ENCODE data around the gene MYBPHL. TPM values are rescaled to one million over a fixed set of nuclear protein-coding genes. Genes with fewer than 3 reads are reported as not detected.

The MYBPHL gene
- total RNA-seq, 8 experiments from 2014 or later = 0.67 to 0.92 (median 0.81) TPM; not detected in 5

DNA sequence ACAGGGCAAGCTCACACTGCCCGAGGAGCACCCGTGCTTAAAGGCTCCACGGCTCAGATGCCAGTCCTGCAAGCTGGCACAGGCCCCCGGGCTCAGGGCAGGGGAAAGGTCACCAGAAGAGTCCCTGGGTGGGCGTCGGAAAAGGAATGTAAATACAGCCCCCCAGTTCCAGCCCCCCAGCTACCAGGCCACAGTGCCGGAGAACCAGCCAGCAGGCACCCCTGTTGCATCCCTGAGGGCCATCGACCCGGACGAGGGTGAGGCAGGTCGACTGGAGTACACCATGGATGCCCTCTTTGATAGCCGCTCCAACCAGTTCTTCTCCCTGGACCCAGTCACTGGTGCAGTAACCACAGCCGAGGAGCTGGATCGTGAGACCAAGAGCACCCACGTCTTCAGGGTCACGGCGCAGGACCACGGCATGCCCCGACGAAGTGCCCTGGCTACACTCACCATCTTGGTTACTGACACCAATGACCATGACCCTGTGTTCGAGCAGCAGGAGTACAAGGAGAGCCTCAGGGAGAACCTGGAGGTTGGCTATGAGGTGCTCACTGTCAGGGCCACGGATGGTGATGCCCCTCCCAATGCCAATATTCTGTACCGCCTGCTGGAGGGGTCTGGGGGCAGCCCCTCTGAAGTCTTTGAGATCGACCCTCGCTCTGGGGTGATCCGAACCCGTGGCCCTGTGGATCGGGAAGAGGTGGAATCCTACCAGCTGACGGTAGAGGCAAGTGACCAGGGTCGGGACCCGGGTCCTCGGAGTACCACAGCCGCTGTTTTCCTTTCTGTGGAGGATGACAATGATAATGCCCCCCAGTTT lies 56.1 kb downstream of the MYBPHL start:
- H3K27ac ChIP-seq = peak overlapping the region; percentile 86 to 89
- no peak for ATAC-seq (replicated peaks in 6 of 8)
- 65 to 100% (median 81%) methylated on average over 1 to 10 of the region's 33 CpGs; no CpG with 5 or more reads in 6 of the 10 experiments for WGBS, 10 experiments
- in situ Hi-C loops (cut with MboI; ENCODE audit: low pct_unique_long_range_greater_than_20kb in 2 of 9, low sequenced_read_pairs in 9 of 9, unreplicated experiment in 9 of 9) = loop anchor here in 2 of 9 experiments (25.0 kb wide), 1 partner anchor 137 kb away; the partner anchor contains the start of gene SORT1 (in 2 of the 2)
- H3K4me3 ChIP-seq = peak overlapping the region; percentile 67 to 94 (median 86)
- H3K4me1 ChIP-seq (replicated peaks in 1 of 2) = peaks cover 48 to 67% of the 10 kb centered on the region in 2 donors

- Histone ChIP-seq H3K4me1 (replicated peaks in 1 of 2) (peaks cover 41 to 59% of the 10 kb centered on the region in 2 donors), H3K27ac (peak overlapping the region; percentile 86 to 89), H3K4me3 (peak overlapping the region; percentile 67 to 94 (median 86))
- in situ Hi-C loops (cut with MboI; ENCODE audit: low pct_unique_long_range_greater_than_20kb in 2 of 9, low sequenced_read_pairs in 9 of 9, unreplicated experiment in 9 of 9) = loop anchor here in 2 of 9 experiments (25.0 kb wide), 1 partner anchor 137 kb away; the partner anchor contains the start of gene SORT1 (in 2 of the 2)
- 0 to 7% (median 2%) methylated on average over 13 to 16 of the region's 80 CpGs; no CpG with 5 or more reads in 7 of the 10 experiments for WGBS, 10 experiments
- ATAC-seq (replicated peaks in 6 of 8) = peak; percentile 17 to 55 (median 22)
Observed at GRCh38 chr1:109249654-109250401, 57.0 kb downstream of the MYBPHL start.

- Histone ChIP-seq H3K27ac (peak within 1 kb of the TSS; percentile 86 to 89), H3K4me1 (replicated peaks in 1 of 2) (peaks cover 33 to 59% of the 10 kb centered on the region in 2 donors), H3K4me3 (peak within 1 kb of the TSS; percentile 67 to 94 (median 86))
- 0 to 90% (median 18%) methylated on average over 1 to 15 of the region's 49 CpGs; no CpG with 5 or more reads in 3 of the 10 experiments for WGBS, 10 experiments
- peak; percentile 66 to 93 (median 74) for ATAC-seq (replicated peaks in 6 of 8)
- in situ Hi-C loops (cut with MboI; ENCODE audit: low pct_unique_long_range_greater_than_20kb in 2 of 9, low sequenced_read_pairs in 9 of 9, unreplicated experiment in 9 of 9) = no loop called here
Observed at GRCh38 chr1:109248797-109249629, 57.8 kb downstream of the MYBPHL start, which contains the start of gene CELSR2. Gene CELSR2, plus strand, starts transcription at chr1:109249539. Its CDS starts 541 bp downstream, at chr1:109250080.

- Histone ChIP-seq H3K4me3 (no peak overlapping the region), H3K4me1 (replicated peaks in 1 of 2) (peaks cover 34 to 59% of the 10 kb centered on the region in 2 donors), H3K27ac (no peak overlapping the region)
- no peak for ATAC-seq (replicated peaks in 6 of 8)
- 60 to 100% (median 90%) methylated on average over 1 to 7 of the region's 7 CpGs; no CpG with 5 or more reads in 5 of the 10 experiments for WGBS, 10 experiments
- in situ Hi-C loops (cut with MboI; ENCODE audit: low pct_unique_long_range_greater_than_20kb in 2 of 9, low sequenced_read_pairs in 9 of 9, unreplicated experiment in 9 of 9) = no loop called here
Observed at GRCh38 chr1:109248444-109248796, 58.4 kb downstream of the MYBPHL start.

DNA sequence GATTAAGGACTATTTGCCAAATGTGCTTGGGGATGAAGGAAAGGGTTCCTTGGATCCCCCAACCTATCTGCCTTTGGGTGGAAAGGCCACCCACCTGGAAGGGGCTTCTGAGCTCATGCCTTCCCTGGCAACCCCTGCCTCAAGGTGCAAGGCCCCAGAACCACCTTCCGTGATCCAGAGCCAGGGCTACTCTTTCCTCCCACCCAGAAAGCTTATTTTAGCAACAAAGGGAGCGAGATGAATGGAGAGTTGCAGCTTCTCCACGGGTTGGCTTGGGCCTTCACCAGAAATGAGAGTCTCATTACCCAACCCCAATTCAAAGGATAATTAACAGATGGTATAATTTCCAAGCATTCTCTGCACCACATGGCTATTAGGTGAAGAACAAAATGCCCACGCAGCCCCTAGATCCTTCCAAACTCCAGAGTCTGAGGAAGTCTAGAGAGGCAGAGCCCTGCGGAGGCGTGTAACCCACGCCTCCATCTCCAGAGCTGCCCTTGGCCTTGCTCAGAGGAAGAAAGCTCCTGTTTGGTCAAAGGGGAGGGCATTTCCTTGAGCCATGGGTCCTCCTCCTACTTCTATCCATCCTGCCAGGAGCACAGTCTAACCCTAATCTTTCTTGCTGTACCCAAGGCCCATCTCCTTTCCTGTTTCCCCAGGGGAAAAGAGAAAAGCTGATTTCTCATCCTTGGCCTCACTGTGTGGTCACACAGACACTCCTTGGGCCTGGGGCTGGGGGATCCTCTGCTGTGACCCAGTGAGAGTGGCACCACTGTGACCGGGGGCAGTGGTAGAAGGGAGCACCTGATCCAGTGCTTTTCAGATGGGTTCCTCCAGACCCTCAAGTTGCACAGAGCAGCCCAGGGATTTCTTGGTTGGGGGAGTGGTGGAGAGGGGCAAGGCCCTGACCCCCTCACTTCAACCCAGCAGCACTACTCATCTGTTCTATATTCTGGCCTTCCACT lies 59.1 kb downstream of the MYBPHL start:
- no peak overlapping the region for H3K4me3 ChIP-seq
- WGBS, 10 experiments = 54 to 97% (median 78%) methylated on average over 3 to 8 of the region's 8 CpGs; no CpG with 5 or more reads in 2 of the 10 experiments
- in situ Hi-C loops (cut with MboI; ENCODE audit: low pct_unique_long_range_greater_than_20kb in 2 of 9, low sequenced_read_pairs in 9 of 9, unreplicated experiment in 9 of 9) = no loop called here
- no peak overlapping the region for H3K27ac ChIP-seq
- ATAC-seq (replicated peaks in 6 of 8) = no peak
- peaks cover 34 to 59% of the 10 kb centered on the region in 2 donors for H3K4me1 ChIP-seq (replicated peaks in 1 of 2)

DNA sequence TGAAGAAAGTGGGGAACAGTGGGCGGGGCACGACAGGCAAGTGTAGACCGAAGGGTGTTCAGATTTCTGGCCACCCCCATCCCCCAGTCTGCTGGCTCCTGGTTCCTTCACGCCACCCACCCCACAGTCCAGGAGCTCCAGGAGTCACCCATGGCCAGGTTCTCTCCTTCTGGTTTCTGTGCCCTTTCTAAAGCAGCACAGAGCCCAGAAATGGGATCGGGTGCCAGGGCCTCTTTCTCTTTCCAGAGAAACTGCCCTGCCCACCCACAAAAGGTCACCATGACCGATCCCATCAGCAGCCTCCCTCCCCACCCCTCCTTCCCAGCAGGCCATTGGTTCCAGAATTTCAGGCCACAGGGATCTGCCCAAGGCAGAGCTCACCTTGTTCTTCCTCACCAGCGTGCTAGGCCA lies 60.7 kb downstream of the MYBPHL start:
- no peak for ATAC-seq (replicated peaks in 6 of 8)
- 80 to 97% (median 86%) methylated on average over 1 to 6 of the region's 7 CpGs; no CpG with 5 or more reads in 4 of the 10 experiments for WGBS, 10 experiments
- H3K4me1 ChIP-seq (replicated peaks in 1 of 2) = peaks cover 43 to 67% of the 10 kb centered on the region in 2 donors
- no peak overlapping the region for H3K4me3 ChIP-seq
- in situ Hi-C loops (cut with MboI; ENCODE audit: low pct_unique_long_range_greater_than_20kb in 2 of 9, low sequenced_read_pairs in 9 of 9, unreplicated experiment in 9 of 9) = no loop called here
- H3K27ac ChIP-seq = no peak overlapping the region

DNA sequence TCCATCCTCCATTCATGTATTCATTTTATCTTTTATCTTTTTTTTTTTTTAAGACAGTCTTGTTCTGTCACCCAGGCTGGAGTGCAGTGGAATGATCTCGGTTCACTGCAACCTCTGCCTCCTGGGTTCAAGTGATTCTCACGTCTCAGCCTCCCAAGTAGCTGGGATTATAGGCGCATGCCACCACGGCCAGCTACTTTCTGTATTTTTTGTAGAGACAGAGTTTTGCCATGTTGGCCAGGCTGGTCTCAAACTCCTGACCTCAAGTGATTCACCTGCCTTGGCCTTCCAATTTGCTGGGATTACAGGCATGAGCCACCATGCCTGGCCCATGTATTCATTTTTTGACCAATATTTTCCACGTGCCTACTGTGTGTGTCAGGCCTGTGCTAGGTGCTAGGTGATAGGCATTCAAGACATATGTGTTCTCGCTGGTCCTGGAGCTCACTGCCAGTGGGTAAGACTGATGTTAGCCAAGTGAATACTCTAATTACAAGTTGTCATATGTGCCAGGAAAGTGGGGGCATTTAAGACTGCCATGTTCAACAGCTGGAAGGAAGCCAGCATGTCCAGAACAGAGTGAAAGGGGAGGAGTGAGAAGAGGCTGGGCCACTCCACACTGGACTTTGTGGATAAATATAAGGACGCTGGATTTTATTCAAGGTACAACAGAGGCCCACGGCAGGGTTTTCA lies 62.8 kb downstream of the MYBPHL start:
- in situ Hi-C loops (cut with MboI; ENCODE audit: low pct_unique_long_range_greater_than_20kb in 2 of 9, low sequenced_read_pairs in 9 of 9, unreplicated experiment in 9 of 9) = no loop called here
- ATAC-seq (replicated peaks in 6 of 8) = no peak
- WGBS, 10 experiments = 36 to 100% (median 94%) methylated on average over 2 to 8 of the region's 8 CpGs; no CpG with 5 or more reads in 1 of the 10 experiments
- Histone ChIP-seq H3K4me3 (no peak overlapping the region), H3K4me1 (replicated peaks in 1 of 2) (peaks cover 53 to 76% of the 10 kb centered on the region in 2 donors), H3K27ac (peak overlapping the region in 1 of 2 donors; percentile 60)

DNA sequence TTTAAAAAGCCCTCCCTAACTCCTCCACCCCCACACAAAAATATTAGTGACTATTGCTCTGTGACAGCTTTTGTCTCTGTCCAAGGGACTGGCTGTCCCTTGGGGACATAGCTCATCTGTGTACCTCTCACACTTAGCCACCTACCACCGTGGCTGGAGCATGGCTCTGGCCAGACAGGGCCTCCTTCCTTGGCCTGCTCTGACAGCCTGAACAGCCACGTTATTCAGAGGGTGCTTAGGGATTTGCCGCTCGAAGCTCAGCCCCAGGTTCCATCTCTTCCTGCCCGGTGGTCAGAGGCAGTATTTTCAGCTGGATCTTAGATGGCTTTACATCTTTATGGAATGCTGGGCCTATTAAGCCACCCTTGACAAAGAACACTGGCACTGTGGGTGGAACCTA lies 63.6 kb downstream of the MYBPHL start:
- in situ Hi-C loops (cut with MboI; ENCODE audit: low pct_unique_long_range_greater_than_20kb in 2 of 9, low sequenced_read_pairs in 9 of 9, unreplicated experiment in 9 of 9) = no loop called here
- Histone ChIP-seq H3K4me3 (no peak overlapping the region), H3K27ac (peak overlapping the region; percentile 23 to 60), H3K4me1 (replicated peaks in 1 of 2) (peaks cover 54 to 69% of the 10 kb centered on the region in 2 donors)
- 30 to 70% (median 60%) methylated on average over 1 to 5 of the region's 5 CpGs; no CpG with 5 or more reads in 5 of the 10 experiments for WGBS, 10 experiments
- peak in 1 of 8 experiments; percentile 13 for ATAC-seq (replicated peaks in 6 of 8)

DNA sequence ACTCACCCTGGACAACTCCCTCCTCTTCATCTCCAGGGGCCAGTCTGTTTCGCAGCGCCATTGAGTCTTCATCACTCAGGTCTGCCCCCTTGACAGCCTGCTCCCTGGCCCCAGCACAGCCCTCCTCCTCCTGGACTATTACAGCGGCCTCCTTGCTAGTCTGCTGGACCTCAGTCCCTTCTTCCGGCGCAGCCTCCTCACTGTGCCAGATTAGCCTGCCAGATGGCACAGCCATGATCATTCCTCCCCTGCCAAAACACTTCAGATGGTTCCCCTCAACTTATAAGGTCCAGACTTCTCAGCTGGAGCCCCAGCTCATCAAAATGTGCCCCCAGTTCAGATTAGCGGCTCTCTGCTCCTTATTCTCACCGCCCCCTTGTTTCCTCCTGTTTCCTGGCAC lies 64.4 kb downstream of the MYBPHL start:
- in situ Hi-C loops (cut with MboI; ENCODE audit: low pct_unique_long_range_greater_than_20kb in 2 of 9, low sequenced_read_pairs in 9 of 9, unreplicated experiment in 9 of 9) = no loop called here
- peaks cover 54 to 66% of the 10 kb centered on the region in 2 donors for H3K4me1 ChIP-seq (replicated peaks in 1 of 2)
- WGBS, 10 experiments = 14 to 84% (median 81%) methylated on average over 1 to 7 of the region's 7 CpGs; no CpG with 5 or more reads in 3 of the 10 experiments
- peak overlapping the region; percentile 32 to 60 for H3K27ac ChIP-seq
- peak in 7 of 8 experiments; percentile 3 to 23 (median 11) for ATAC-seq (replicated peaks in 6 of 8)
- no peak overlapping the region for H3K4me3 ChIP-seq
